ENCODE data around the gene CRACR2B.

Gene CRACR2B

GRCh38 chr11:796565-797295 is 31.0 kb upstream of the CRACR2B start:
- Histone ChIP-seq H3K79me2 (ENCODE audit: control insufficient read depth, low read length) (peaks cover 25% of the 10 kb centered on the region), H3F3A (ENCODE audit: control insufficient read depth, insufficient read depth) (peaks cover 12% of the 10 kb centered on the region; the same call in 1 of the 2 replicates), H3K9me2 (replicated peaks; ENCODE audit: control insufficient read depth, low read length) (no peaks in the 10 kb centered on the region), H4K20me1 (ENCODE audit: control insufficient read depth, insufficient read depth, low read depth, low read length) (peaks cover 4% of the 10 kb centered on the region; the same call in 1 of the 2 replicates), H3K4me2 (ENCODE audit: low read length) (peak overlapping the region; percentile 97), H3K36me3 (ENCODE audit: control insufficient read depth, low read length) (peaks cover 41% of the 10 kb centered on the region), H3K4me3 (ENCODE audit: low read length) (peak overlapping the region; percentile 93), H3K9me3 (ENCODE audit: control insufficient read depth, insufficient read depth, low read length) (no peaks in the 10 kb centered on the region), H3K27ac (ENCODE audit: low read depth, low read length) (peak overlapping the region; percentile 80), H3K27me3 (ENCODE audit: control insufficient read depth, low read length) (no peaks in the 10 kb centered on the region), H3K4me1 (ENCODE audit: control insufficient read depth, low read length) (peaks cover 33% of the 10 kb centered on the region)
- no peak for TF ChIP-seq EZH2phosphoT487 (IDR thresholded peaks at IDR 0.05; ENCODE audit: borderline replicate concordance, low read length)
- no peak for TF ChIP-seq CTCF (IDR thresholded peaks at IDR 0.05; ENCODE audit: low read depth, low read length, poor library complexity, severe bottlenecking)

DNA sequence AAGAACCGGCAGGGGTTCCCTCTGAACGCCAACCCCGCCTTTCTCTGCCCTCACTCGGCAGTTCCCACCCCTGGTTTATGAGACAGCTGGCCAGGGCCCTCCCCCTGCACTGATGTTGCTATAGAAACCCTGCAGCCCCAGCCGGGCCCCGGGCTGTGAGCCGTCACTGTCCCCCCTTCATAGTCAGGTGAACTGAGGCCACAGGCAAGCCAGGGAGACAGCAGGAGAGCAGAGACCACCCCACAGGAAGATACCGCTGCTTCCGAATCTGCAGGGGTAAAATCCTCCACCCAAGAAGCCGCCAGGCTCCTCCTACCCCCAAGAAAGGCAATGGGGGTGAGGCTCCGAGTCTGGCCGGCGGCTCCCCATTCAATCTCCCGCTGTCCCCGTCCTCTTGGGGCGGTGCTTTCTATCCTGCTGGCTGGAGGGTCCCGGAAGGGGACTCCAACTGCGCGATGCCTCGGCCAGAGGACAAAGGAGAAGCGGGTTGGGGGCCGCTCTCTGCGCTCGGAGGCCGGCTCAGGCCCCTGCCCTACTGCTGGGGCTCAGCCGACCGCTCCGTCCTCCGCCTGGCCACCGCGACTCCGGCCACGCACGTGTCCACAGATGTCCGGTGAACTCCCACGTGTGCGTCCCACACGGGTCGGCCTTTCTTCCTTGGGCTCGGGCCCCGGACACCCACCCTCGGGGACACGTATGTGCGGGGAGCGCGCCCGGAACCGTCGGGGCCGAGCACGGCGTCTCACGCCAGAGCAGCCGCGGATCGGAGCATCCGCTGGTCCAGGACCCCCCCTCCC is 30.2 kb upstream of the CRACR2B start:
- Histone ChIP-seq H3K27ac (ENCODE audit: low read depth, low read length) (peak overlapping the region; percentile 80), H3K4me1 (ENCODE audit: control insufficient read depth, low read length) (peaks cover 33% of the 10 kb centered on the region), H3K4me3 (ENCODE audit: low read length) (peak overlapping the region; percentile 93), H3K9me3 (ENCODE audit: control insufficient read depth, insufficient read depth, low read length) (no peaks in the 10 kb centered on the region), H3F3A (ENCODE audit: control insufficient read depth, insufficient read depth) (peaks cover 12% of the 10 kb centered on the region; the same call in 1 of the 2 replicates), H3K79me2 (ENCODE audit: control insufficient read depth, low read length) (peaks cover 25% of the 10 kb centered on the region), H3K4me2 (ENCODE audit: low read length) (peak overlapping the region; percentile 97), H4K20me1 (ENCODE audit: control insufficient read depth, insufficient read depth, low read depth, low read length) (peaks cover 4% of the 10 kb centered on the region; the same call in 1 of the 2 replicates), H3K36me3 (ENCODE audit: control insufficient read depth, low read length) (peaks cover 48% of the 10 kb centered on the region), H3K27me3 (ENCODE audit: control insufficient read depth, low read length) (no peaks in the 10 kb centered on the region), H3K9me2 (replicated peaks; ENCODE audit: control insufficient read depth, low read length) (no peaks in the 10 kb centered on the region)
- TF ChIP-seq EZH2phosphoT487 (IDR thresholded peaks at IDR 0.05; ENCODE audit: borderline replicate concordance, low read length) (no peak), CTCF (IDR thresholded peaks at IDR 0.05; ENCODE audit: low read depth, low read length, poor library complexity, severe bottlenecking) (no peak)

DNA sequence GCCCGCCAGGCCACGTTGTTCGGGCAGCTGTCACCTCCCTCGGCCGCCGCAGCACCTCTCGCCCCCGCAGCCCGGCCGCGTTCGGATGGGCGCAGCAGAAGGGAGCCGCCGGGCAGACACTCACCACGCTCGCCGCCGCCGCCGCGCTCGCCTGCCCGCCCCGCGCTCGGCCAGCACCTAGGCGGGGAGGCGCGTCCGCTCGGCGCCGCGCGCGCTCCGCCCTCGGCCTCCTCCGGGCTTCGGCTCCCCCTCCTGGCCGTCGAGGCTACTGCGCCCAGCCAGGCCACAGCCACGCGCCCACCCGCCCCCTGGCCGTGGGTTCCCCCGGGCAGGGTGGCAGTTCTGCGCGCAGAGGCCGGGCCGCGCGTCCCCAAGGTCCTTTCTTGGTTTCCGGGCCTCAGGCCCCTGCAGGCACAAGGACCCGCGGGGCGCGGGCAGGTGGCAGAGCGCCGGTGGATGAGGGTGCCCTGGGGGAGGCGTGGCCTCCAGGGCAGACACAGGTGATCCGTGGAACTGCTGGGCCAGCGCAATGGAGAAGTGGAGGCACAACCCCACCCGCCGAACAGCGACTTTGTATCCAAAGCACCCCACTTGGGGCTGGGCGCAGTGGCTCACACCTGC is 29.5 kb upstream of the CRACR2B start, which contains the start of gene SLC25A22:
Gene SLC25A22 (minus strand): TSS at position 189 of the 621 bp plus-strand sequence. CDS start 3,275 bp downstream, outside the sequence.
- Histone ChIP-seq H3K27me3 (ENCODE audit: control insufficient read depth, low read length) (no peaks in the 10 kb centered on the region), H4K20me1 (ENCODE audit: control insufficient read depth, insufficient read depth, low read depth, low read length) (peaks cover 4% of the 10 kb centered on the region; the same call in 1 of the 2 replicates), H3K9me2 (replicated peaks; ENCODE audit: control insufficient read depth, low read length) (no peaks in the 10 kb centered on the region), H3K9me3 (ENCODE audit: control insufficient read depth, insufficient read depth, low read length) (no peaks in the 10 kb centered on the region), H3K79me2 (ENCODE audit: control insufficient read depth, low read length) (peaks cover 25% of the 10 kb centered on the region), H3K4me1 (ENCODE audit: control insufficient read depth, low read length) (peaks cover 33% of the 10 kb centered on the region), H3K4me3 (ENCODE audit: low read length) (peak within 1 kb of the TSS; percentile 93), H3K4me2 (ENCODE audit: low read length) (peak within 1 kb of the TSS; percentile 97), H3K36me3 (ENCODE audit: control insufficient read depth, low read length) (peaks cover 52% of the 10 kb centered on the region), H3F3A (ENCODE audit: control insufficient read depth, insufficient read depth) (peaks cover 12% of the 10 kb centered on the region; the same call in 1 of the 2 replicates), H3K27ac (ENCODE audit: low read depth, low read length) (peak within 1 kb of the TSS; percentile 80)
- TF ChIP-seq CTCF (IDR thresholded peaks at IDR 0.05; ENCODE audit: low read depth, low read length, poor library complexity, severe bottlenecking) (peak; percentile 73), EZH2phosphoT487 (IDR thresholded peaks at IDR 0.05; ENCODE audit: borderline replicate concordance, low read length) (no peak)

Measured in DOHH2 (cell line).